Measurements from ENCODE around the gene ARFGAP1.

The ARFGAP1 gene

DNA sequence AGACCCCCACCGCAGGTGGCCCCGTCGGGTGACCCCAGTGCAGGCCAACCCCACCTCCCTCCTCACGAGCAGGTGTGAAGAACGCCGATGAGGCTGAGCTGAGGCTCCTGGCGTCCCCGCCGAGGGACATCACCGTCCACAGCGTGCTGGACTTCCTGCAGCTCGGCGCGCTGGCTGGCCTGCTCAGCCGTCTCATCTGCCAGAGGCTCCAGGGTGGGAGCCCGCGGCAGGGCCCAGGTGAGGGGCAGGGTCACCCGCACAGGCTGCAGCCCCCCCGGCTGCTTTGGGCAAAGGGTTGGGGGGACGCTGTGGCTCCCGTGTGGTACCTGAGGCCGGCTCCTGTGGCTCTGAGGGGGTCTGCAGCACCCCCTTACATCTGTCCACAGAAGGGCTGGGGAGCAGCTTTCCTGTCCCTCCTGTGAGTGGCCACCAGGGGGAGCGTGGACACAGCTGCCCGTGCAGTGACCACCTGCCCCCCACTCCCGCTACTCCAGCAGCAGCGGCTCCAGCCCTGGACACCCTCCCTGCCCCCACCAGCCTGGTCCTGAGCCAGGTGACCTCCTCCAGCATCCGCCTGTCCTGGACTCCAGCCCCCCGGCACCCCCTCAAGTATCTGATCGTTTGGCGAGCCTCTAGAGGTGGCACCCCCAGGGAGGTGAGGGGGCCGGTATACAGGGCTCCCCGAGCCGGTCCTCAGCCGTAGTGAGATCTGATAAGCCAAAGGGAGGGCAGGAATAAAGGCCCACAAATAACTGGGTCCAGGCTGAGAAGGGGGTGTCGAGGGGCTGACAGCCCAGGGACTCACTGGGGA lies 36.9 kb downstream of the ARFGAP1 start:
- no peaks in the 10 kb centered on the region for H3K36me3 ChIP-seq (ENCODE audit: control insufficient read depth in 2 of 2, insufficient read depth in 2 of 2, low read length in 2 of 2)
- no peak overlapping the region for H3K9ac ChIP-seq (ENCODE audit: low read depth in 1 of 2, low read length in 2 of 2)
- peaks cover 0 to 10% of the 10 kb centered on the region in 2 donors for H3K27me3 ChIP-seq (ENCODE audit: control insufficient read depth in 2 of 2, insufficient read depth in 2 of 2, low read length in 2 of 2)
- H3K4me3 ChIP-seq (ENCODE audit: low read length in 2 of 2): no peak overlapping the region
- H3K4me1 ChIP-seq (ENCODE audit: control insufficient read depth in 2 of 2, insufficient read depth in 2 of 2, low read length in 2 of 2): no peaks in the 10 kb centered on the region
- no peak overlapping the region for H3K27ac ChIP-seq (ENCODE audit: low read depth in 2 of 2, low read length in 2 of 2)
- no peaks in the 10 kb centered on the region for H3K9me3 ChIP-seq (ENCODE audit: control insufficient read depth in 2 of 2, low read length in 2 of 2)

DNA sequence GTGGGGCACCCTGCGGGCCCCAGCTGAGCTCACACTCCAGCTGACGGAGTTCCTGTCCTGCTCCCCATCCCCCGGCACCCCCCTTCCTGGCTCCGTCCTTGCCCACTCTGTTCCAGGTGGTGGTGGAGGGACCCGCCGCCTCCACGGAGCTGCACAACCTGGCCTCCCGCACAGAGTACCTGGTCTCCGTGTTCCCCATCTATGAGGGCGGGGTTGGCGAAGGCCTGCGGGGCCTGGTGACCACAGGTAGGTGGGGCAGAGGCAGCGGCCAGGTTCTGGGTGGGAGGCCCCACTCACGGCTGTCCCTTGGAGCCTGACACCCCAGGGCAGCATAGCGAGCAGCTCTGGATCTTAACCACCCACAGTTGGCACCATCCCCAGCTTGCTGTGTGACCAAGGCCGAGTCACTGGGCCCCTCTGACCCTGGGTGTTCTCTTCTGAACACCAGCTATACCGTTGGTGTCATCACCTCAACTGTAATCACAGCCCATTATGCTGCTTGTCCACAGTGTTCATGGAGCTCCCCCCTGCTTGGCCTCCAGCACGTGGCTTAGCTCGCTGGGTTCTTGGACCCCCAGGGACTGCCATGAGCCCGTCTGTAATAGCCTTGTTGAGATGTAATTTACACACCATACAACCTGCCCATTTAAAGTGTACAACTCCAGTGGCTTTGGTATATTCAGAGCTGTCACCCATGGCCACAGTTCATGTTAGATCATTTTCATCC lies 37.8 kb downstream of the ARFGAP1 start:
- H3K4me1 ChIP-seq (ENCODE audit: control insufficient read depth in 2 of 2, insufficient read depth in 2 of 2, low read length in 2 of 2): no peaks in the 10 kb centered on the region
- H3K36me3 ChIP-seq (ENCODE audit: control insufficient read depth in 2 of 2, insufficient read depth in 2 of 2, low read length in 2 of 2): no peaks in the 10 kb centered on the region
- H3K4me3 ChIP-seq (ENCODE audit: low read length in 2 of 2): no peak overlapping the region
- peaks cover 0 to 10% of the 10 kb centered on the region in 2 donors for H3K27me3 ChIP-seq (ENCODE audit: control insufficient read depth in 2 of 2, insufficient read depth in 2 of 2, low read length in 2 of 2)
- no peak overlapping the region for H3K27ac ChIP-seq (ENCODE audit: low read depth in 2 of 2, low read length in 2 of 2)
- H3K9ac ChIP-seq (ENCODE audit: low read depth in 1 of 2, low read length in 2 of 2): no peak overlapping the region
- H3K9me3 ChIP-seq (ENCODE audit: control insufficient read depth in 2 of 2, low read length in 2 of 2): no peaks in the 10 kb centered on the region

DNA sequence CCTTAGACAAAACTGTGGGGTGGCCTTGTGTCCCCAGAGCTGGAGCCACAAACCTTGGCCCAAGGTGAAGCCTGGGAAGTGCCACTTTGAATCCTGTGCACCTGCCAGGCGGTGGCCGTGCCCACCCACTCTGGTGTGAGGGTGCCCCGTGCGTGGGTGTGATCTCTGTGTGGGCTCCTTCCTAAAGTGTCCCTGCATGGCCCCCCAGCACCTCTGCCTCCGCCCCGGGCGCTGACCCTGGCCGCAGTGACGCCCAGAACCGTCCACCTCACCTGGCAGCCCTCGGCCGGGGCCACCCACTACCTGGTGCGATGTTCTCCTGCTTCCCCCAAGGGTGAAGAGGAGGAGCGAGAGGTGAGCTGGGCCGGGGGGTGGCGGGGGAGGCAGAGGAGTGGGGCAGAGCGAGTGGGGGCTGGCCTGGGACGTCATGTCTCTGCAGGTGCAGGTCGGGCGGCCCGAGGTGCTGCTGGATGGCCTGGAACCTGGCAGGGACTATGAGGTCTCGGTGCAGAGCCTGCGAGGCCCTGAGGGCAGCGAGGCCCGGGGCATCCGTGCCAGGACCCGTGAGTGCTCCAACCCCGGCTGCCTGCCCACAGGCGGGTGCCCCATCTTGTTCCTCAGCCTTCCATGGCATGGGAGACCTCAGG lies 38.7 kb downstream of the ARFGAP1 start:
- H3K27ac ChIP-seq (ENCODE audit: low read depth in 2 of 2, low read length in 2 of 2): no peak overlapping the region
- H3K36me3 ChIP-seq (ENCODE audit: control insufficient read depth in 2 of 2, insufficient read depth in 2 of 2, low read length in 2 of 2): no peaks in the 10 kb centered on the region
- H3K9me3 ChIP-seq (ENCODE audit: control insufficient read depth in 2 of 2, low read length in 2 of 2): no peaks in the 10 kb centered on the region
- H3K27me3 ChIP-seq (ENCODE audit: control insufficient read depth in 2 of 2, insufficient read depth in 2 of 2, low read length in 2 of 2): peaks cover 0 to 10% of the 10 kb centered on the region in 2 donors
- H3K9ac ChIP-seq (ENCODE audit: low read depth in 1 of 2, low read length in 2 of 2): no peak overlapping the region
- no peak overlapping the region for H3K4me3 ChIP-seq (ENCODE audit: low read length in 2 of 2)
- no peaks in the 10 kb centered on the region for H3K4me1 ChIP-seq (ENCODE audit: control insufficient read depth in 2 of 2, insufficient read depth in 2 of 2, low read length in 2 of 2)

DNA sequence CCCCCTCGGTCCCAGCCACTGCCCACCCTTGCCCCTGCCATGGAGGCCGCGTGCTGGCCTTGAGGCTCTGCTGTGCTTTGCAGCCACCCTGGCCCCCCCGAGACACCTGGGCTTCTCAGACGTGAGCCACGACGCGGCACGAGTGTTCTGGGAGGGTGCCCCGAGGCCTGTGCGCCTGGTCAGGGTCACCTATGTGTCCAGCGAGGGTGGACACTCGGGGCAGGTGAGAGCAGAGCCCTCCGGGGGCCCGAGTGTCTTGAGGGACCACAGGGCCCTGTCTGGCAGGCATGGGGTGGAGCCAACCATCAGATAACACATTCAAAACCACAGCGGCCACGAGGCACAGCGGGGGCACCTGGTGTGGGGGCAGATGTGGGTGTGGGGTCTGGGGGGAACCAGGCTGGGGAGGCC lies 39.2 kb downstream of the ARFGAP1 start:
- Histone ChIP-seq H3K36me3 (ENCODE audit: control insufficient read depth in 2 of 2, insufficient read depth in 2 of 2, low read length in 2 of 2) (no peaks in the 10 kb centered on the region), H3K9me3 (ENCODE audit: control insufficient read depth in 2 of 2, low read length in 2 of 2) (no peaks in the 10 kb centered on the region), H3K27ac (ENCODE audit: low read depth in 2 of 2, low read length in 2 of 2) (no peak overlapping the region), H3K4me3 (ENCODE audit: low read length in 2 of 2) (no peak overlapping the region), H3K4me1 (ENCODE audit: control insufficient read depth in 2 of 2, insufficient read depth in 2 of 2, low read length in 2 of 2) (no peaks in the 10 kb centered on the region), H3K27me3 (ENCODE audit: control insufficient read depth in 2 of 2, insufficient read depth in 2 of 2, low read length in 2 of 2) (peaks cover 0 to 10% of the 10 kb centered on the region in 2 donors), H3K9ac (ENCODE audit: low read depth in 1 of 2, low read length in 2 of 2) (no peak overlapping the region)

DNA sequence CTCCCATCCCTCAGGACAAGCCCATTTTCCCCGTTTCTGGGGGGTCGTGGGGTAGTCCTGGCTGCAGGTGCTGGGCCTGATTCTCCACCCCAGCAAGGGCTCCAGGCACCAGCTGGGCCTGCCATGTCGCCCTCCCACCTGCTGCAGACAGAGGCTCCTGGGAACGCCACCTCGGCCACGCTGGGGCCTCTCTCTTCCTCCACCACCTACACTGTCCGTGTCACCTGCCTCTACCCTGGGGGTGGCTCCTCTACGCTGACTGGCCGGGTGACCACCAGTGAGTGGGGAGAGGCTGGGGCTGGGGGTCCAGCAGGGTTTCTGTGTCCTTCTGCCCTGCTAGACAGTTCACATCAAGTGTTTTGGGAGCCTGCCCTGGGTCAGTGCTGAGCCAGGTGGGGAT lies 39.7 kb downstream of the ARFGAP1 start:
- no peaks in the 10 kb centered on the region for H3K9me3 ChIP-seq (ENCODE audit: control insufficient read depth in 2 of 2, low read length in 2 of 2)
- no peak overlapping the region for H3K27ac ChIP-seq (ENCODE audit: low read depth in 2 of 2, low read length in 2 of 2)
- H3K27me3 ChIP-seq (ENCODE audit: control insufficient read depth in 2 of 2, insufficient read depth in 2 of 2, low read length in 2 of 2): peaks cover 0 to 10% of the 10 kb centered on the region in 2 donors
- H3K4me3 ChIP-seq (ENCODE audit: low read length in 2 of 2): no peak overlapping the region
- no peaks in the 10 kb centered on the region for H3K36me3 ChIP-seq (ENCODE audit: control insufficient read depth in 2 of 2, insufficient read depth in 2 of 2, low read length in 2 of 2)
- H3K9ac ChIP-seq (ENCODE audit: low read depth in 1 of 2, low read length in 2 of 2): no peak overlapping the region
- no peaks in the 10 kb centered on the region for H3K4me1 ChIP-seq (ENCODE audit: control insufficient read depth in 2 of 2, insufficient read depth in 2 of 2, low read length in 2 of 2)

DNA sequence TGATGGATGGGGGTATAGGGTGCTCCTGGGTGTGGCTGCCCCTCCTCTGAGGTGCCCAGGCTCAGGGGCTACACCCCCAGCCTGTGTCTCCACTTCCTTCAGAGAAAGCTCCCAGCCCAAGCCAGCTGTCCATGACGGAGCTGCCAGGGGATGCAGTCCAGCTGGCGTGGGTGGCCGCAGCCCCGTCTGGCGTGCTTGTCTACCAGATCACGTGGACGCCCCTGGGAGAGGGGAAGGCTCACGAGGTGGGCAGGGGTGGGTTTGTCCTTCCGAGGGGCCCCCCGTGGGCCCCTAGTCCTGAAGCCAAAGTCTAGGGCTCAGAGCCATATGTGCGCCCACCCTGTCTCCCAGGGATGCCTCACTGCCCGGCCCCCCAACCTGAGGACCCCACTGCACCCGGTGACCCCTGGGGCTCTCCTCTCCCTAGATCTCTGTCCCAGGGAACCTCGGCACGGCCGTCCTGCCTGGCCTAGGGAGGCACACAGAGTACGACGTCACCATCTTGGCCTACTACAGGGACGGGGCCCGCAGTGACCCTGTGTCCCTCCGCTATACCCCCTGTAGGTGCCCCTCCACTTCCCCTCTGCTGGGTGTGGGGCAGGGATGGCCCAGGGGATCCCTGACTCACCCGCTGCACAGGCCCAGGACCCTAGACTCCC lies 40.2 kb downstream of the ARFGAP1 start:
- Histone ChIP-seq H3K9me3 (ENCODE audit: control insufficient read depth in 2 of 2, low read length in 2 of 2) (no peaks in the 10 kb centered on the region), H3K36me3 (ENCODE audit: control insufficient read depth in 2 of 2, insufficient read depth in 2 of 2, low read length in 2 of 2) (no peaks in the 10 kb centered on the region), H3K27ac (ENCODE audit: low read depth in 2 of 2, low read length in 2 of 2) (no peak overlapping the region), H3K9ac (ENCODE audit: low read depth in 1 of 2, low read length in 2 of 2) (no peak overlapping the region), H3K27me3 (ENCODE audit: control insufficient read depth in 2 of 2, insufficient read depth in 2 of 2, low read length in 2 of 2) (peaks cover 0 to 6% of the 10 kb centered on the region in 2 donors), H3K4me3 (ENCODE audit: low read length in 2 of 2) (no peak overlapping the region), H3K4me1 (ENCODE audit: control insufficient read depth in 2 of 2, insufficient read depth in 2 of 2, low read length in 2 of 2) (no peaks in the 10 kb centered on the region)

DNA sequence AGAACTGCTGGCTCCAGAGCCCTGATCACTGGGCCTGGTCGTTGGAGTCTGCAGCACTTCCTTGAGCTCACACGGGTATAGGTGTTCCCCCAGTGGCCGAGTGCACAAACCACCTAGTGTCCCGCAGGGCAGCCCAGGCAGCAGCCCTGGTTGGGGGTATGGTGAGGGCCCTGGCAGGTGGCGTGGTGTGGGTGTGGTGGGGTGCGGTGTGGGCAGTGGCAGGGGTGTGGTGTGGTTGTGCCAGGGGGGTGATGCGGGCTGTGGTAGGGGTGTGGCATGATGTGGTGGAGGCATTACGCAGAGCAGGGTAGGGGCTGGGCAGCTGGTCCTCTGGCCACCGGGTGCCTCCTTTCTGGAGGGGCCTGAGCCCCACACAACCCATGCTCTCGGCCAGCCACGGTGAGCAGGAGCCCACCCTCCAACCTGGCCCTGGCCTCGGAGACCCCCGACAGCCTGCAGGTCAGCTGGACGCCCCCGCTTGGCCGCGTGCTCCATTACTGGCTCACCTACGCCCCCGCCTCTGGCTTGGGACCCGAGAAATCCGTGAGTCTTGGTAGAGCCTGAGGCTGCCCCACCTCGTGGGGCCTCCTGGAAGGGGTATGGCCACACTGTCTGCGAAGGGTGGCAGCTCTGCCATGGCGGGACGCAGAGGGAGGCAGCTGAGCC lies 40.9 kb downstream of the ARFGAP1 start:
- Histone ChIP-seq H3K27ac (ENCODE audit: low read depth in 2 of 2, low read length in 2 of 2) (no peak overlapping the region), H3K27me3 (ENCODE audit: control insufficient read depth in 2 of 2, insufficient read depth in 2 of 2, low read length in 2 of 2) (no peaks in the 10 kb centered on the region), H3K4me3 (ENCODE audit: low read length in 2 of 2) (no peak overlapping the region), H3K9ac (ENCODE audit: low read depth in 1 of 2, low read length in 2 of 2) (no peak overlapping the region), H3K9me3 (ENCODE audit: control insufficient read depth in 2 of 2, low read length in 2 of 2) (no peaks in the 10 kb centered on the region), H3K36me3 (ENCODE audit: control insufficient read depth in 2 of 2, insufficient read depth in 2 of 2, low read length in 2 of 2) (no peaks in the 10 kb centered on the region), H3K4me1 (ENCODE audit: control insufficient read depth in 2 of 2, insufficient read depth in 2 of 2, low read length in 2 of 2) (no peaks in the 10 kb centered on the region)

DNA sequence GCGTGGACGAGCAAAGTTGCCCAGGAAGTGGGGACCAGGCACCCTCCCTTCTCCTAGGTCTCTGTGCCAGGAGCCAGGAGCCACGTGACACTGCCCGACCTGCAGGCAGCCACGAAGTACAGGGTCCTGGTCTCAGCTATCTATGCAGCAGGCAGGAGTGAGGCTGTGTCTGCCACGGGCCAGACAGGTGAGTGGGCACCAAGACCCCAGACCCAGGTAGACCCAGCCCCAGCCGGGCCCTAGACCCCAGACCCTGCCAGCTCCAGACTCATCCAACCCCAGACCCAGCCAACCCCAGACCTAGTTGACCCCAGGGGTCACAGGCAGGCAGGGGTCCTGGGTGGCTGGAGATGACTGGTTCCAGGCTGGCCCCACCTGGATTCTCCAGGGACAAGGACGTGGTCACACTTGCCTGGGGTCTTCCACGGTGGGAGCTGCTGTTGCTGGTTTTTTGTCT lies 41.4 kb downstream of the ARFGAP1 start:
- Histone ChIP-seq H3K9me3 (ENCODE audit: control insufficient read depth in 2 of 2, low read length in 2 of 2) (no peaks in the 10 kb centered on the region), H3K4me3 (ENCODE audit: low read length in 2 of 2) (no peak overlapping the region), H3K9ac (ENCODE audit: low read depth in 1 of 2, low read length in 2 of 2) (no peak overlapping the region), H3K27me3 (ENCODE audit: control insufficient read depth in 2 of 2, insufficient read depth in 2 of 2, low read length in 2 of 2) (no peaks in the 10 kb centered on the region), H3K36me3 (ENCODE audit: control insufficient read depth in 2 of 2, insufficient read depth in 2 of 2, low read length in 2 of 2) (no peaks in the 10 kb centered on the region), H3K4me1 (ENCODE audit: control insufficient read depth in 2 of 2, insufficient read depth in 2 of 2, low read length in 2 of 2) (no peaks in the 10 kb centered on the region), H3K27ac (ENCODE audit: low read depth in 2 of 2, low read length in 2 of 2) (no peak overlapping the region)

DNA sequence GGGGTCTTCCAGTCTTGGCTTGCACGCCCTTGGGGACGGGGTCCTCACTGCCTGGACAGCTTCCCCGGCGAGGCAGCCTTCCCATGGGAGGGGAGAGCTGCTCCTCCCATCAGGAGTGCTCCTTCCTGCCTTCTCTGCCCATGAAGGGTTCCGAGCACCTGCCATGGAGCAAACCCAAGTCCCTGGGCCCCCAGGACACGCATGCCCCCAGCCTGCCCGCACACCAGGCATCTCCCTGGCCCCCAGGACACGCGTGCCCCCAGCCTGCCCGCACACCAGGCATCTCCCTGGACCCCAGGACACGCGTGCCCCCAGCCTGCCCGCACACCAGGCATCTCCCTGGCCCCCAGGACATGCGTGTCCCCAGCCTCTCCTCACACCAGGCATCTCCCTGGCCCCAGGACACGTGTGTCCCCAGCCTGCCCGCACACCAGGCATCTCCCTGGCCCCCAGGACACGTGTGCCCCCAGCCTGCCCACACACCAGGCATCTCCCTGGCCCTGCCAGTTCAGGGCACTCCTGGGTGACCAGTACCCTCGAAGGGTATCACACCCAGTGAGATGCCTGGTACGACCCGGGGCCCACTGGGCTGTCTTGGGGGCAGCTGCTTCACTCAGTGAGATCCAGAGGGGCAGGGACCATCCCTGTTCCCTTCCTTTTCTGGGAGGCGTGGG lies 42.1 kb downstream of the ARFGAP1 start:
- H3K4me3 ChIP-seq (ENCODE audit: low read length in 2 of 2): no peak overlapping the region
- H3K27me3 ChIP-seq (ENCODE audit: control insufficient read depth in 2 of 2, insufficient read depth in 2 of 2, low read length in 2 of 2): no peaks in the 10 kb centered on the region
- H3K9me3 ChIP-seq (ENCODE audit: control insufficient read depth in 2 of 2, low read length in 2 of 2): no peaks in the 10 kb centered on the region
- no peaks in the 10 kb centered on the region for H3K36me3 ChIP-seq (ENCODE audit: control insufficient read depth in 2 of 2, insufficient read depth in 2 of 2, low read length in 2 of 2)
- no peak overlapping the region for H3K9ac ChIP-seq (ENCODE audit: low read depth in 1 of 2, low read length in 2 of 2)
- H3K4me1 ChIP-seq (ENCODE audit: control insufficient read depth in 2 of 2, insufficient read depth in 2 of 2, low read length in 2 of 2): no peaks in the 10 kb centered on the region
- H3K27ac ChIP-seq (ENCODE audit: low read depth in 2 of 2, low read length in 2 of 2): no peak overlapping the region

Data from mucosa of rectum (tissue), 2 donors.